SK-N-SH treated with all-trans-retinoic acid at 6 μM for 48 hours (cell line): Measurements from ENCODE around the gene COL5A2.

ENCODE experiments used
- ATAC-seq: fragments of 200-7000 bp; cut with Tn5 transposase; 3 replicates; pipeline ENCODE4 v1.9.1; 2020; ENCODE audit warnings: mild to moderate bottlenecking, moderate library complexity
- ARNTL ChIP-seq: fragments of 450-650 bp; formaldehyde crosslinking; IDR thresholded peaks from 2 replicates; pipeline ENCODE4 v1.5.0; 2020; ENCODE audit warnings: low read depth, mild to moderate bottlenecking, moderate library complexity, borderline replicate concordance
- CREB5 ChIP-seq: fragments of 250-450 bp; sonication (Bioruptor Pico); IDR thresholded peaks from 2 replicates; pipeline ENCODE4 v1.5.1; 2020; ENCODE audit warnings: low read depth, mild to moderate bottlenecking, moderate library complexity
- CSRNP3 ChIP-seq: fragments of 250-450 bp; sonication (Bioruptor Pico); IDR thresholded peaks from 2 replicates; pipeline ENCODE4 v1.5.1; 2021; ENCODE audit warnings: mild to moderate bottlenecking, moderate library complexity
- GLIS3 ChIP-seq: fragments of 250-450 bp; sonication (Bioruptor Pico); IDR thresholded peaks from 2 replicates; pipeline ENCODE4 v1.5.0; 2020; ENCODE audit warnings: mild to moderate bottlenecking, moderate library complexity
- ISL1 ChIP-seq: fragments of 250-450 bp; sonication (Bioruptor Pico); IDR thresholded peaks from 2 replicates; pipeline ENCODE4 v2.1.2; 2022; ENCODE audit warnings: mild to moderate bottlenecking, moderate library complexity
- OSR1 ChIP-seq: fragments of 250-450 bp; sonication (Bioruptor Pico); IDR thresholded peaks from 2 replicates; pipeline ENCODE4 v1.8.0; 2022; ENCODE audit warnings: moderate library complexity, mild to moderate bottlenecking, inconsistent platforms
- PATZ1 ChIP-seq: fragments of 250-450 bp; sonication (Bioruptor Pico); IDR thresholded peaks from 2 replicates; pipeline ENCODE4 v1.8.0; 2020; ENCODE audit warnings: mild to moderate bottlenecking, moderate library complexity, borderline replicate concordance
- PPARA ChIP-seq: fragments of 250-450 bp; sonication (Bioruptor Pico); IDR thresholded peaks from 2 replicates; pipeline ENCODE4 v1.5.0; 2020; ENCODE audit warnings: mild to moderate bottlenecking, borderline replicate concordance
- RARB ChIP-seq: fragments of 250-450 bp; sonication (Bioruptor Pico); IDR thresholded peaks from 2 replicates; pipeline ENCODE4 v1.8.0; 2021; ENCODE audit warnings: mild to moderate bottlenecking, moderate library complexity
- SNAI2 ChIP-seq: fragments of 250-450 bp; sonication (Bioruptor Pico); IDR thresholded peaks from 2 replicates; pipeline ENCODE4 v1.5.0; 2020; ENCODE audit warnings: mild to moderate bottlenecking, moderate library complexity
- TCF4 ChIP-seq: fragments of 250-450 bp; sonication (Bioruptor Pico); IDR thresholded peaks from 2 replicates; pipeline ENCODE4 v1.8.0; 2021; ENCODE audit warnings: mild to moderate bottlenecking, moderate library complexity, borderline replicate concordance
- TOX ChIP-seq: fragments of 250-450 bp; sonication (Bioruptor Pico); IDR thresholded peaks from 2 replicates; pipeline ENCODE4 v1.8.0; 2021; ENCODE audit warnings: mild to moderate bottlenecking, moderate library complexity, borderline replicate concordance
- ZC3H10 ChIP-seq: fragments of 250-450 bp; sonication (Bioruptor Pico); IDR thresholded peaks from 2 replicates; pipeline ENCODE4 v1.5.1; 2021; ENCODE audit warnings: mild to moderate bottlenecking, moderate library complexity
- ZFP3 ChIP-seq: fragments of 250-450 bp; sonication (Bioruptor Pico); IDR thresholded peaks from 2 replicates; pipeline ENCODE4 v1.5.0; 2020; ENCODE audit warnings: mild to moderate bottlenecking, moderate library complexity
- ZNF70 ChIP-seq: fragments of 450-650 bp; formaldehyde crosslinking; IDR thresholded peaks from 2 replicates; pipeline ENCODE4 v1.5.0; 2020; ENCODE audit warnings: mild to moderate bottlenecking, moderate library complexity
- ZNF8 ChIP-seq: fragments of 450-650 bp; formaldehyde crosslinking; IDR thresholded peaks from 2 replicates; pipeline ENCODE4 v1.5.0; 2020; ENCODE audit warnings: mild to moderate bottlenecking, moderate library complexity
- TF ChIP-seq, protein P1 (sequence below): fragments of 250-450 bp; sonication (Bioruptor Pico); IDR thresholded peaks from 2 replicates; pipeline ENCODE4 v1.8.0; 2021; ENCODE audit warnings: low read depth, mild to moderate bottlenecking, moderate library complexity, borderline replicate concordance
- TF ChIP-seq, protein P2 (sequence below): fragments of 250-450 bp; sonication (Bioruptor Pico); IDR thresholded peaks from 2 replicates; pipeline ENCODE4 v1.5.0; 2020; ENCODE audit warnings: mild to moderate bottlenecking, moderate library complexity

The COL5A2 gene

DNA sequence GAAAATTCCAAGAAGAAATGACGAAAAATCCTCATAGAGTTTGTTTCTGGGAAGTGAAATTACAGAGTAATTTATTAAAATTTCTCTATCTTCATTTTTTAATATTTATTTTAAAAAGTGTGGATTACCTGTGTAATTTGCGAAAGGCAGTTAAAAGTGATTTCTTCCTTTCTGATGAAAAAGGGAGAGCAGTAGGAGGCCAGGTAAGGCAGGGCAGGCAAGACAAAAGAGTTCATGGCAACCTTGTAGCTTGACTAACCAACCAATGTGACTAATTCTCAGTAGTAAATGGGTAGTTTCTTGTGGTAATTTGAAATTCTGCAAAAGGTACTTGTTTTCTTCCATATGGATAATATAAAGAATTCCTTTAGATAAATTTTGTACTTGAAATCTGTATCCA, 34.9 kb upstream of the COL5A2 start:
- no peak for ATAC-seq
- TF ChIP-seq SNAI2 (CRISPR knock-in tag) (no peak), ISL1 (CRISPR knock-in tag) (no peak)
- TF ChIP-seq, all 23 proteins: peak for 0

GRCh38 chr2:189213250-189213649, 33.7 kb upstream of the COL5A2 start:
- TF ChIP-seq ISL1 (CRISPR knock-in tag), result no peak
- TF ChIP-seq, protein P1, sequence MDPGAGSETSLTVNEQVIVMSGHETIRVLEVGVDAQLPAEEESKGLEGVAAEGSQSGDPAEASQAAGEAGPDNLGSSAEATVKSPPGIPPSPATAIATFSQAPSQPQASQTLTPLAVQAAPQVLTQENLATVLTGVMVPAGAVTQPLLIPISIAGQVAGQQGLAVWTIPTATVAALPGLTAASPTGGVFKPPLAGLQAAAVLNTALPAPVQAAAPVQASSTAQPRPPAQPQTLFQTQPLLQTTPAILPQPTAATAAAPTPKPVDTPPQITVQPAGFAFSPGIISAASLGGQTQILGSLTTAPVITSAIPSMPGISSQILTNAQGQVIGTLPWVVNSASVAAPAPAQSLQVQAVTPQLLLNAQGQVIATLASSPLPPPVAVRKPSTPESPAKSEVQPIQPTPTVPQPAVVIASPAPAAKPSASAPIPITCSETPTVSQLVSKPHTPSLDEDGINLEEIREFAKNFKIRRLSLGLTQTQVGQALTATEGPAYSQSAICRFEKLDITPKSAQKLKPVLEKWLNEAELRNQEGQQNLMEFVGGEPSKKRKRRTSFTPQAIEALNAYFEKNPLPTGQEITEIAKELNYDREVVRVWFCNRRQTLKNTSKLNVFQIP (CRISPR knock-in tag), result no peak
- no peak for TF ChIP-seq PATZ1 (CRISPR knock-in tag)
- no peak for TF ChIP-seq CREB5 (CRISPR knock-in tag)
- TF ChIP-seq ZNF8 (CRISPR knock-in tag), result no peak
- TF ChIP-seq ARNTL, result no peak
- no peak for TF ChIP-seq TCF4 (CRISPR knock-in tag)
- no peak for TF ChIP-seq OSR1 (CRISPR knock-in tag)
- TF ChIP-seq, protein P2, sequence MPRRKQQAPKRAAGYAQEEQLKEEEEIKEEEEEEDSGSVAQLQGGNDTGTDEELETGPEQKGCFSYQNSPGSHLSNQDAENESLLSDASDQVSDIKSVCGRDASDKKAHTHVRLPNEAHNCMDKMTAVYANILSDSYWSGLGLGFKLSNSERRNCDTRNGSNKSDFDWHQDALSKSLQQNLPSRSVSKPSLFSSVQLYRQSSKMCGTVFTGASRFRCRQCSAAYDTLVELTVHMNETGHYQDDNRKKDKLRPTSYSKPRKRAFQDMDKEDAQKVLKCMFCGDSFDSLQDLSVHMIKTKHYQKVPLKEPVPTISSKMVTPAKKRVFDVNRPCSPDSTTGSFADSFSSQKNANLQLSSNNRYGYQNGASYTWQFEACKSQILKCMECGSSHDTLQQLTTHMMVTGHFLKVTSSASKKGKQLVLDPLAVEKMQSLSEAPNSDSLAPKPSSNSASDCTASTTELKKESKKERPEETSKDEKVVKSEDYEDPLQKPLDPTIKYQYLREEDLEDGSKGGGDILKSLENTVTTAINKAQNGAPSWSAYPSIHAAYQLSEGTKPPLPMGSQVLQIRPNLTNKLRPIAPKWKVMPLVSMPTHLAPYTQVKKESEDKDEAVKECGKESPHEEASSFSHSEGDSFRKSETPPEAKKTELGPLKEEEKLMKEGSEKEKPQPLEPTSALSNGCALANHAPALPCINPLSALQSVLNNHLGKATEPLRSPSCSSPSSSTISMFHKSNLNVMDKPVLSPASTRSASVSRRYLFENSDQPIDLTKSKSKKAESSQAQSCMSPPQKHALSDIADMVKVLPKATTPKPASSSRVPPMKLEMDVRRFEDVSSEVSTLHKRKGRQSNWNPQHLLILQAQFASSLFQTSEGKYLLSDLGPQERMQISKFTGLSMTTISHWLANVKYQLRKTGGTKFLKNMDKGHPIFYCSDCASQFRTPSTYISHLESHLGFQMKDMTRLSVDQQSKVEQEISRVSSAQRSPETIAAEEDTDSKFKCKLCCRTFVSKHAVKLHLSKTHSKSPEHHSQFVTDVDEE (CRISPR knock-in tag), result no peak
- no peak for TF ChIP-seq ZFP3 (CRISPR knock-in tag)
- TF ChIP-seq SNAI2 (CRISPR knock-in tag), result no peak
- no peak for TF ChIP-seq RARB (CRISPR knock-in tag)
- no peak for TF ChIP-seq CSRNP3 (CRISPR knock-in tag)
- ATAC-seq, result no peak

DNA sequence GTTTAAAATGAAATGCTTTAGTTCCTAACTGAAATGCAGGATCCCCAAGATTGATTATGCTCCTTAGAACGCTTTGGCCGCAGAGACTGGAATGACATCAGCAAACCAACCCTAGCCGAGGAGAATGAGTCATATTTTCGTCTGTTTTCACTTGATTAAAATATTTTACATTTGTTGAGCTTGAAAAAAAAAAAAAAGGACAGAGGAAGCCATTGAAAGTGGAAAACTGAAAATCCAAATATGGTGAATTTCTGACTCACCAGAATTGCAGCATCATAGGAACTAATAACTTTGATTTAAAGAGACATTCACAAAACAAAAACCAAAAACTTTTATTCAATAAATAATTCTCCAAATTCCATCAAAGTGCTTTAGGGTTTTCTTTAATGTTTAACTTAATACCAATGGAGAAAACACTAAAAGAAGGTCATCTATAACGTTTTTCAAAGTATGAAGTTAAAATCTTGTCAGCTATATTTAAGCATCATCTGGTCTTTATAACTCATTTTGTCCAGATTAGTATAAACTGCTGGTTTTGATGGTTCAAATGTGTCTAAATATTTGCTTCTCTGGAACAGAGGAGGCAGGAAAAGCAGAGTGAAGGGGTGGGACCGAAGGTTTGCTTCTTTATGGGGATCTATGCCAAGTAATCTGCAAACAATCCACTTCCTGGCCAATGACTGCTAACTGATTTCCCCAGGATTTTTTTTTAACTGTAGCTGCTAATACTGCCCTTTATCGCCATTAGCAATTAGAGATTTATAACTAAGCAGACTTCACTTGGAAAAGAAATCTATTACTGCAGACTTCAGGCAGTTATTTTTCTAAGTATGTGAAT, 30.9 kb upstream of the COL5A2 start:
- peak; percentile 84 for ATAC-seq
- TF ChIP-seq ZNF8 (CRISPR knock-in tag) (no peak), ZNF70 (no peak), GLIS3 (CRISPR knock-in tag) (no peak), RARB (CRISPR knock-in tag) (no peak), TOX (CRISPR knock-in tag) (0 out of 2 replicates have a peak, but pooled peaks have one; percentile 50), CREB5 (CRISPR knock-in tag) (peak; percentile 52; the same call in 1 of the 2 replicates), PPARA (CRISPR knock-in tag) (no peak), ZC3H10 (peak; percentile 65), TCF4 (CRISPR knock-in tag) (no peak), ISL1 (CRISPR knock-in tag) (peak; percentile 67)
- TF ChIP-seq, protein P1 (CRISPR knock-in tag), result no peak
- TF ChIP-seq, all 23 proteins: peak for 4
